ENCODE data around the gene HM13. TPM values are rescaled to one million over a fixed set of nuclear protein-coding genes. Genes with fewer than 3 reads are reported as not detected.

The HM13 gene
- total and polyA plus RNA-seq, 9 of the 15 experiments (the other 6 are each of a cell fraction or from before 2014, with no cell fraction given), result 7.7 to 136 (median 74.5) TPM

DNA sequence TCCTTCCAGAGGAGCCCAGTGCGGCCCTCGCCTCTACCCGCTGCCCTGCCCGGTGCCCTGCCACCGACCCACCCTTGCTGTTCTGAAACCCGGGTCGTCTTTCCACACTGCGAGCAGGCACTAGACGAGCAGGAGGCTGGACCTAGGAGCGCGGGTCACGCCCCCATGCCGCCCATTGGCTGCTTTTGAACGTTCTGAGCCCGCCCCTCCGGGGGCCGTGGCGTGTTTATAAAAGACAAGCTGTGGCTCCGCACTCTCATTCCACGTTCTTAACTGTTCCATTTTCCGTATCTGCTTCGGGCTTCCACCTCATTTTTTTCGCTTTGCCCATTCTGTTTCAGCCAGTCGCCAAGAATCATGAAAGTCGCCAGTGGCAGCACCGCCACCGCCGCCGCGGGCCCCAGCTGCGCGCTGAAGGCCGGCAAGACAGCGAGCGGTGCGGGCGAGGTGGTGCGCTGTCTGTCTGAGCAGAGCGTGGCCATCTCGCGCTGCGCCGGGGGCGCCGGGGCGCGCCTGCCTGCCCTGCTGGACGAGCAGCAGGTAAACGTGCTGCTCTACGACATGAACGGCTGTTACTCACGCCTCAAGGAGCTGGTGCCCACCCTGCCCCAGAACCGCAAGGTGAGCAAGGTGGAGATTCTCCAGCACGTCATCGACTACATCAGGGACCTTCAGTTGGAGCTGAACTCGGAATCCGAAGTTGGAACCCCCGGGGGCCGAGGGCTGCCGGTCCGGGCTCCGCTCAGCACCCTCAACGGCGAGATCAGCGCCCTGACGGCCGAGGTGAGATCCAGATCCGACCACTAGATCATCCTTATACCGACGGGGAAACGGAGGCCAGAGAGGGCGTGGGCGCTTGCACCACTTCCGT, 91.0 kb downstream of the HM13 start, which contains the start of gene ID1 (continued):
- TF ChIP-seq GTF2A2 (tag; IDR thresholded peaks at IDR 0.05) (peak; percentile 88), JUND (IDR thresholded peaks at IDR 0.05; ENCODE audit: borderline replicate concordance, low read depth, low read length) (peak; percentile 47), JUND (tag; IDR thresholded peaks at IDR 0.05; ENCODE audit: borderline replicate concordance, low read depth, low read length) (0 out of 3 replicates have a peak, but pooled peaks have one; percentile 36), ZC3H8 (IDR thresholded peaks at IDR 0.05) (peak; percentile 42; the same call in 1 of the 2 replicates), SRF (CRISPR knock-in tag; IDR thresholded peaks at IDR 0.05) (no peak), SUPT5H (IDR thresholded peaks at IDR 0.05) (peak; percentile 100), SMAD4 (CRISPR knock-in tag; conservative IDR thresholded peaks at IDR 0.05) (peak; percentile 74; the same call in 1 of the 2 replicates), RFX1 (IDR thresholded peaks at IDR 0.05) (no peak), ELF2 (CRISPR knock-in tag; IDR thresholded peaks at IDR 0.05) (0 out of 2 replicates have a peak, but pooled peaks have one; percentile 58), RBM17 (IDR thresholded peaks at IDR 0.05; ENCODE audit: borderline replicate concordance, low read depth, low read length) (no peak), NRF1 (conservative IDR thresholded peaks at IDR 0.05 in 1 of 2, IDR thresholded peaks at IDR 0.05 in 1 of 2) (peak; percentile 69 to 76), XRCC3 (IDR thresholded peaks at IDR 0.05) (no peak), SRSF9 (IDR thresholded peaks at IDR 0.05; ENCODE audit: borderline replicate concordance, low read depth, low read length) (no peak), ZFP91 (CRISPR knock-in tag; IDR thresholded peaks at IDR 0.05) (peak; percentile 68; the same call in 1 of the 2 replicates), NBN (IDR thresholded peaks at IDR 0.05; ENCODE audit: low read depth) (peak; percentile 43), ZBTB1 (CRISPR knock-in tag; IDR thresholded peaks at IDR 0.05; ENCODE audit: borderline replicate concordance, low read depth) (0 out of 2 replicates have a peak, but pooled peaks have one; percentile 61), RHOXF2B (CRISPR knock-in tag; conservative IDR thresholded peaks at IDR 0.05) (no peak), ZMIZ1 (IDR thresholded peaks at IDR 0.05; ENCODE audit: low read depth in 2 of 2, low read length in 2 of 2) (peak in 1 of 2 experiments; percentile 82; a peak in 2 of 4 replicates), PML (IDR thresholded peaks at IDR 0.05; ENCODE audit: low read length) (peak; percentile 94)
- TF ChIP-seq, protein P1, sequence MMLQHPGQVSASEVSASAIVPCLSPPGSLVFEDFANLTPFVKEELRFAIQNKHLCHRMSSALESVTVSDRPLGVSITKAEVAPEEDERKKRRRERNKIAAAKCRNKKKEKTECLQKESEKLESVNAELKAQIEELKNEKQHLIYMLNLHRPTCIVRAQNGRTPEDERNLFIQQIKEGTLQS (IDR thresholded peaks at IDR 0.05), result no peak
- TF ChIP-seq, protein P1 (CRISPR knock-in tag; conservative IDR thresholded peaks at IDR 0.05), result peak; percentile 83; the same call in 1 of the 2 replicates
- TF ChIP-seq, protein P2, sequence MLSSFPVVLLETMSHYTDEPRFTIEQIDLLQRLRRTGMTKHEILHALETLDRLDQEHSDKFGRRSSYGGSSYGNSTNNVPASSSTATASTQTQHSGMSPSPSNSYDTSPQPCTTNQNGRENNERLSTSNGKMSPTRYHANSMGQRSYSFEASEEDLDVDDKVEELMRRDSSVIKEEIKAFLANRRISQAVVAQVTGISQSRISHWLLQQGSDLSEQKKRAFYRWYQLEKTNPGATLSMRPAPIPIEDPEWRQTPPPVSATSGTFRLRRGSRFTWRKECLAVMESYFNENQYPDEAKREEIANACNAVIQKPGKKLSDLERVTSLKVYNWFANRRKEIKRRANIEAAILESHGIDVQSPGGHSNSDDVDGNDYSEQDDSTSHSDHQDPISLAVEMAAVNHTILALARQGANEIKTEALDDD (IDR thresholded peaks at IDR 0.05), result no peak
